Ureter (tissue), 1 donor: ENCODE data around the gene PABPN1. TPM values are rescaled to one million over a fixed set of nuclear protein-coding genes. Genes with fewer than 3 reads are reported as not detected.
"Not testable (repeated sequence)": the region's sequence is repeated elsewhere in the genome, so short reads cannot be mapped to it uniquely, and the experiment has no call there.

Experiments
- DNase-seq: peaks from one replicate; pipeline ENCODE4 v3.0.0-alpha.2; 2020; ENCODE audit warnings: low spot score
- total RNA-seq: library from RNA; stranded (reverse); gene quantifications from one replicate; pipeline ENCODE4 v1.2.4, GENCODE V29; 2023
- donor health status: DM: yes; HTN: yes; CAD: no.

The PABPN1 gene, protein sequence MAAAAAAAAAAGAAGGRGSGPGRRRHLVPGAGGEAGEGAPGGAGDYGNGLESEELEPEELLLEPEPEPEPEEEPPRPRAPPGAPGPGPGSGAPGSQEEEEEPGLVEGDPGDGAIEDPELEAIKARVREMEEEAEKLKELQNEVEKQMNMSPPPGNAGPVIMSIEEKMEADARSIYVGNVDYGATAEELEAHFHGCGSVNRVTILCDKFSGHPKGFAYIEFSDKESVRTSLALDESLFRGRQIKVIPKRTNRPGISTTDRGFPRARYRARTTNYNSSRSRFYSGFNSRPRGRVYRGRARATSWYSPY
- 178 TPM for total RNA-seq

DNA sequence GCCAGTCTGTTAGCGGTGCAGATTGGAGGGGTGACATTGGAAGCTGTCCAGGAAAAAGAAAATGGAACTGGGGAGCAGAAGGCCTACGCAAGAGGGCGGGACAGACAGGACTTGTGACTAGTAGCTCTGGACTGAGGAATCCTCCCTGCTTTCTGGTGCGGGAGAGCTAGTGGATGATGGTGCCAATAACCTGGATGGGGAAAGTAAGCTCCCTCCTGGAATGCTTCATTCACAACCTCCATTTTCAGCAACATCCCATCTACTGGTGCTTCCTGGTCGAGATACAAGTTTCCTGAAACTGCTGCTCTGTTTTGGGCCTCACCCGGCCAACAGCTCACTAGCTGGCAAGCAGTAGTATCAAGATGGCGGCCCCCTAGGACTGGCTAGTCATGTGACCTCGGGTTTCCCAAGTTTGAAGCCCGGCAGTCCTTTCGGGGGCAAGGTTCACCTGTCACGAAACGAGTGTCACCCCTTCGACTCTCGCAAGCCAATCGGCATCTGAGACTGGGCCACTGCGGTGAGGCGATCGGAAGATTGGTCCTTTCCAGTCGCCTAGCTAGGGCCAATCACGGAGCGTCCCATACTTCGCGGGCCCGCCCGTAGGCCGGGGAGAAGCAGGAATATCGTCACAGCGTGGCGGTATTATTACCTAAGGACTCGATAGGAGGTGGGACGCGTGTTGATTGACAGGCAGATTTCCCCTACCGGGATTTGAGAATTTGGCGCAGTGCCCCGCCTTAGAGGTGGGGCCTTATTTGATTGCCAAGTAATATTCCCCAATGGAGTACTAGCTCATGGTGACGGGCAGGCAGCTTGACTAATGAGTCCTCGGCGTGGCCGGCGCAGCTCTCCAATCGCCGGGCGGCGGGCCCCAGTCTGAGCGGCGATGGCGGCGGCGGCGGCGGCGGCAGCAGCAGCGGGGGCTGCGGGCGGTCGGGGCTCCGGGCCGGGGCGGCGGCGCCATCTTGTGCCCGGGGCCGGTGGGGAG, at the start of gene PABPN1:
TSS of gene PABPN1 (plus strand) at position 874 of the 988 bp plus-strand sequence. CDS start at position 887, 13 bp downstream.
- peak; percentile 99 for DNase-seq

DNA sequence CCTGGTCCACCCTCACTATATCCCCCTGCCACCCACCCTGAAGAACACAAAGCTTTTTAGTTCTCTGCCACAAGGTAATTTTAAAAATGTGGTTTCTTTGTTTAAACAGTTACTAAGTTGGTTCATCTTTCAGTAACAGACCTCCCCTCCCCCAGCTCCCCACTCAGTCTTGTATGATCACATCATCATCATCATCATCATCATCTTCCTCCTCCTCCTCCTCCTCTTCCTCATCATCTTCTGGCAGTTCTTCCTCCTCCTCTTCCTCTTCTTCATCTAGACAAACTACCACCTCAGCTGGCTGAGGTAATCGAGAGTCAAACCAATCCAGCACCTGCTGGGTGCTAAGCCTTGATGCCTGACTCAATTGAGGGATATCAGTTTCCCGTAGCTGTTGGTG, 45.8 kb upstream of the PABPN1 start:
- DNase-seq, result no peak

DNA sequence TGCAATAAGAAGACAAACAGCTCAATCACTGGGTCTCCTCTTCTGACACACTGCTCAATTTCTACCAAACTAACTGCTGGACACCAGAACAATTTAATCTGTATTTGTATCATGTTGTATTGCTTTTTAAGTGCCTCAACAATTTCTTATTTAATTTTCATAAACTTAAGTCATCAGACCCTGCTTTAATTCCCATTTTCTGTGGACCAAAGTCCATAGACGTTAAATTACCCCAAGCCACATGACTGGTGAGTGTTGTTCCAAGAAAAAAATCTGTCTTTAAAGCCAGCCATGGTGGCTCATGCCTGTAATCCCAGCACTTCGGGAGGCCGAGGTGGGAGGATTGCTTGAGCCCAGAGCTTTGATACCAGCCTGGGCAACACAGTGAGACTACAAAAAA, 44.1 kb upstream of the PABPN1 start:
- no peak for DNase-seq

DNA sequence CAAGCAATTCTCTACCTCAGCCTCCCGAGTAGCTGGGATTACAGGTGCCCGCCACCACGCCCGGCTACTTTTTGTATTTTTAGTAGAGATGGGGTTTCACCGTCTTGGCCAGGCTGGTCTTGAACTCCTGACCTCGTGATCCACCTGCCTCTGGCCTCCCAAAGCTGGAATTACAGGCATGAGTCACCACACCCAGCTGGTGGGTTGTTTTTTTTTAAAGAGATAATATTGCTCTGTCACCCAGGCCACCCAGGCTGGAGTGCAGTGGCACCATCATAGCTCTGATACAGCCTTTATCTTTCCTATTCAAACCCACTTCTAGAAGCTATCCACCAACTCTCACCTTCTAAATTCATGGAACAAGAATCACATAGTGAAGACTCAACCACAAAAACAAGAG, 43.3 kb upstream of the PABPN1 start:
- DNase-seq, result not testable (repeated sequence)

DNA sequence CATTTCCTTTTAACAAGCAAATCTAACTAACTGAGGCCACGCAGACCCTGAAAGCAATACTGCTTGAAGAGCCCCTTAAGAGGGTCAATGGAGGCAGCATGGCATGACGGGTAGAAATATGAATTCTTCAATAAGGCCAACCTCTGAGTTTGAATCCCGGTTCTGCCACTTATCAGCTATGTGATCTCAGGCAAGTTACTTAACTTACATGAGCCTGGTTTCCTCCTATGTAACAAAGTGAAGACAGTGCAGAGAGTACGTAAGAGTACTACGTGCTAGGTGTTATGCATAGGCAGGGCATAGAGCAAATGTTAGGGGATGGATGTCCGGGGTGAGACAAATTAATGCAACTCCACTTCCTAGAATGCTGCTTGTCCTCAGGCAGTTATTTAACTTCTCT, 40.0 kb upstream of the PABPN1 start:
- no peak for DNase-seq

DNA sequence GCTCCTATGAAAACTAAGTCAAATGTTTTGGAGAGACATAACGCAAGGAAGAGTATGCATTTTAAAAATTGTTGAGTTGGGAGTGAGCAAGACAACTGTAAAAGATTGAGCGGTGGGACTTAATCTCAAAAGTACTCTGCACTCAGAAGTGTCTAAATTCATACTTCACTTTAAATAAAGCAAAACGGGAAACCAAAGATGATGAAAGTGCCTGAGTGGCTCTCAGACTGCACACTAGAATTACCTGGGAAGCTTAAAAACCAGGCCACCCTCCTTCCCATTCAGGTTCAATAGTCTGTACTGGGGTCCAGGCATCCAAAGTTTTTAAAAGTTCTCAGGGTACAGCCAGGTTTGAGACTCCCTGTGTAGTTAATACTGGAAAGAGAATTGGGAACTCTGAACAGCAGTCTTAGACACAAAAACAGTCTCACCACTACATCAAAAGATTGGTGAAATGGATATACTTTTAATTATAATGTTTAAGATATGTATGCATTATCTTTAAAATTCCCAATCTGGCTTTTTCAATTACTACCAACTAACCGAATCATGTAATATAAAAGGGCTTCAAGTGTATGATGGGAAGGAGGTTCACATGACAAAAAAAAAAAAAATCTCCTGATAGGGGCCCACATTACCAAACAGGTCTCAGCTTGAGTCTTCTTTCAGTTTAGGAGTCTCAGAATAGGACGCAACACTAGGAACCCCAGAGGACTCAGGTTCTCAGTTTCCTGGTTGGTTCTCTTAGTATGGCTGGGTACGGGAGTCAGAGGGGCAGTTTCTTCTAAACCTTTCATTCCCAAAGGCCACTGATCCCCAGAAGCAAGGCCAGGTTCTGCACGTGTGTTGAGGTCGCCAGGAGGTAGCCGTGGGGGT, 36.4 kb upstream of the PABPN1 start:
- no peak for DNase-seq

DNA sequence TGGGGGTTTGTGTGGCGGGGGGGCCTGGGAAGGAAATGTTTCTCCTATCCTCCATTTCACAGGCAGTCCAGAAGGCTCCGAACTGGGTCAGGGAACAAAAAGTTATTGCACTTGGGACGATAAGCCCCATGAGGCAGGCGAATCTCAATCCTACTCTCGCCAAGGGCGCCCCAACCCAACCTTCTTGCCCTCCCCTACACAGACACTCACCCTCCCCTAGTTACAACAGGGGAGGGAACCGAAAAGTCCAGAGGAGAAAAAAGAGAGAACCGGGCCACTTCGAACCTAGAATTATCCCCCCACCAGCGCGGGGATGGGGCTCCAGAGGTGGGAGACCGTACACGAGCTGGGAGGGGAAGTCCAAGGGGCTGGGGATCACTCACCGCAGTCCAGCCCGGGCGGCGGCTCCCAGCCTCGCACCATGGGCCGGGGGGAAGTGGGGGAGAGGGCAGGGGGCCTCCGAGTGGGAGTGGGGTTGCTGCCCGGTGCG, 35.7 kb upstream of the PABPN1 start:
- no peak for DNase-seq

DNA sequence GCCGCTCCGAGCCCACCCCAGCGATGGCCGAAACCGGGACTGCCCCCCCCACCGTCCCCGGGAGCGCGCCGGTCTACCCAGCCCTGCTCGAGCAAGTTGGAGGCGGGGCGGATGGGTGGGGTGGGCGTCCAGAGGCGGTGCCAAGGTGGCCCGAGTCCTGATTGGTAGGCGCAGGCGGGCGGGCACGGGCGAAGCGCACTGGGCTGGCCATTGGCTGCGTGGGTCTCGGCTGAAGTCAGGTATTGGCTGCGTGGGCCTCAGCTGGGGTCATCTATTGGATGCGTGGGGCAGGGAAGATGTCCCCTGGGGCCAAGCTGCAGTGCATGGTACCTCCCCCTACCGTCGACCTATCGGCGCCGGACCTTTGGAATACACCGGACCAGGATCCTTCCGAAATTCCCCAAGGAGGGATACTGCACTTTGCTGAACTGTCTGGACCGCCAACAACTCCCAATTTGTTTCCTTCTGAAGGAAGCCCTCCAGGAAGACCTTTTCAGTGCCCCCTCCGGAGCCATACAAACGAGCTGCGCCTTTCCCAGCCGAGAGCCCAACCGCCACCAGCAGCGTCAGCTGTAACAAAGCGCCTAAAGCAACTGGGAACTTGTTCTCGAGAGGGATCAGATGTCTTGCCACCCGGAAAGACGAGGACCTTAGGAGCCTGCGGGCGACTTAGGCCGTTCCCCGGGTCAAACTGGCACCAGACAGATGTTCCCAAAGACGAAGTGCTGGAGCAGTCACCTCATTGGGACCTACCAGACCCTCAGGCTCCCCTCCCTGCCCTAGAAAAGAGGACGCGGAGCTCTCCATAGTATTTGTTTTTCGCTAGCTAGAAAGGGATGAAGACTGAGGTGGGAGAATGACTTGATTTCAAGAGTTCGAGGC, 35.0 kb upstream of the PABPN1 start, which contains the start of gene HOMEZ:
TSS of gene HOMEZ (minus strand) at position 113 of the 882 bp plus-strand sequence. CDS start 180 bp downstream, outside the sequence.
- DNase-seq, result peak; percentile 99

DNA sequence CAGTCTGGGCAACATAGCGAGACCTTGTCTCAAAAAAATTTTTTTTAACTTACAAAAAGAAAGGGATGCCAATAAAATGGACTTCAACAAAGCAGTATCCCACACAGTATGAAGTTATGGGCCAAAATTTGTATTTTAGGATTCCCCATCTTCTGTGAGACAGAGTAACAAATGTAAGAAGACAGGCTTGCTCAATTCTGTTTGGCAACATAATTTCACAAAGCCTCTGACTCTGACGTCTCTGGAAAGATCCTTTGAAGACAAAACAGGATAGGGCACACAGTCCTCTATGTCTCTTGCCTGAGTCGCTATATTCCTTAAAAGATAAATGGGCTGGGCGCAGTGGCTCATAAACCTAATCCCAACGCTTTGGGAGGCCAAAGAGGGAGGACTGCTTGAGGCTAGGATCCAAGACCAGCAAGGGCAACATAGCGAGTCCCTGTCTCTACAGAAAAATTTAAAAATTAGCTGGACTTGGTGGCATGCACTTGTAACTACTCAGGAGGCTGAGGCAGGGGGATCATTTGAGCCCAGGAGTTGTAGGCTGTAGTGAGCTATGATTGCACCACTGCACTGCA, 34.3 kb upstream of the PABPN1 start:
- DNase-seq, result no peak

DNA sequence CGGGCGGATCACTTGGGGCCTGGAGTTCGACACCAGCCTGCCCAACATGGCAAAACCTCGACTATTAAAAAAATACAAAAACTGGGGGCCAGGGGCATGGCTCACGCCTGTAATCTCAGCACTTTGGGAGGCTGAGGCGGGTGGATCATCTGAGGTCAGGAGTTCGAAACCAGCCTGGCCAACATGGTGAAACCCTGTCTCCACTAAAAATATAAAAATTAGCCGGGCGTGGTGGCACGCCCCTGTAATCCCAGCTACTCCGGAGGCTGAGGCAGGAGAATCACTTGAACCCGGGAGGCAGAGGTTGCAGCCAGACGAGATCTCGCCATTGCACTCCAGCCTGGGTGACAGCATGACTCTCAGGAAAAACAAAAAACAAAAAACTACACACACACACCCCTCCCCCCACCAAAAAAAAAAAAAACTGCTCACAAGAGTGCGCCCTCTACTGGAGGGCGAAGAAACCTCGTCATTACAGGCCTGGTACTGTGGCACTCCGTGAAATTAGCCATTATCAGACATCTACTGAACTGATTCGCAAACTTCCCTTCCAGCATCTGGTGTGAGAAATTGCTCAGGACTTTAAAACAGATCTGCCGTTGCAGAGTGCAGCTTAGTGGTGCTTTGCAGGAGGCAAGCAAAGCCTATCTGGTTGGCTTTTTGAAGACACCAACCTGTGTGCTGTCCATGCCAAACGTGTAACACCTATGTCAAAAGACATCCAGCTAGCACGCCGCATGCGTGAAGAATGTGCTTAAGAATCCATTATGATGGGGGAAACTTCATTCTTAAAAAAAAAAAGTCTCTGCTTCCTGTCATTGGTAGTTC, 26.3 kb upstream of the PABPN1 start:
- DNase-seq, result no peak

DNA sequence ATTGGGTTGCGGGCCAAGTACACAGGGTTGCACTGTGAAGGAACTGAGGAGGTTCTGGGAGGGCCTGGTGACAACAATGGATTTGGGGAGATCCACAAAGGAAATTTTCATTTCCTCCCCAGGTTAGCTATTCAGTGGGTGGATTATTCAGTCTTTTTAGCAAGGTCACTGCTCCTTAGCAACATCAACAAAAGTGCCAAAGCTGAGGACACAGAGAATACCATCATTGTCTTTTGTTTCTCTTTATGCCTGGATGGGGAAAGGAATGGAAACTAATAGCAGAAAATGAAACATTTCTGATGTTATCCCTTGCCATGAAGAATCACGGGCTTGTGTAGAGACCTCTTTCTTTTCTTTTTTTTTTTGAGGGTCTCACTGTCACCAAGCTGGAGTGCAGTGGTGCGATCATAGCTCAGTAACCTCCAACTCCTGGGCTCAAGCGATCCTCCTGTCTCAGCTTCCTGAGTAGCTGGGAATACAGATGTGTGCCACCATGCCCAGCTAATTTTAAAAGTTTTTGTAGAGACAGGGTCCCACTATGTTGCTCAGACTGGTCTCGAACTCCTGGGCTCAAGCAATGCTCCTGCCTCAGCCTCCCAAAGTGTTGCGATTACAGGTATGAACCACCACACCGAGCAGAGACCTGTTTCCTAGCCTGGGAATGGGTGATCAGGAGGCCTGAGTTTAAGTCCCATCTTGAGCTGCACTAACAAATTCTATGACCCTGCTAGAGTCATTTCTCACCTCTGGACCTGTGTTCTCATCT, 25.1 kb upstream of the PABPN1 start:
- no peak for DNase-seq

DNA sequence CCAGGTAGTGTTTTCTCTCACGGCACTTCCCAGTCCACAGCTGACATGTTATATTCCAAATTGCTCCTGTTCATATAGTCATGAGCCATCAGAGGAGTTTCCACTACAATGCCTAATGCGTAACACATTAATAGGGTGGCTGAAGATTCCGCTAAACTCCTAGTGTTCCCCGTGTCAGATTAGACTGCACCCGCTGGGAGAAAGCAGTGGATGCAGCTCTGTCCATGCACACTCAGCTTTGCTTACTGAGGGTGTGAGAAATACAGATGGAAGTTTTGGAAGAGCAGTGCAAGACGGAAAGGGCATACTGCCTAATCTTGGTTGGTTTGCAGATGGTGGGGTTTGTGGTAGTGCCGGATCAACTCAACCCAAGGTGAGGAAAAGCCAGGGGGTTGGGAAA, 24.2 kb upstream of the PABPN1 start:
- DNase-seq, result no peak

DNA sequence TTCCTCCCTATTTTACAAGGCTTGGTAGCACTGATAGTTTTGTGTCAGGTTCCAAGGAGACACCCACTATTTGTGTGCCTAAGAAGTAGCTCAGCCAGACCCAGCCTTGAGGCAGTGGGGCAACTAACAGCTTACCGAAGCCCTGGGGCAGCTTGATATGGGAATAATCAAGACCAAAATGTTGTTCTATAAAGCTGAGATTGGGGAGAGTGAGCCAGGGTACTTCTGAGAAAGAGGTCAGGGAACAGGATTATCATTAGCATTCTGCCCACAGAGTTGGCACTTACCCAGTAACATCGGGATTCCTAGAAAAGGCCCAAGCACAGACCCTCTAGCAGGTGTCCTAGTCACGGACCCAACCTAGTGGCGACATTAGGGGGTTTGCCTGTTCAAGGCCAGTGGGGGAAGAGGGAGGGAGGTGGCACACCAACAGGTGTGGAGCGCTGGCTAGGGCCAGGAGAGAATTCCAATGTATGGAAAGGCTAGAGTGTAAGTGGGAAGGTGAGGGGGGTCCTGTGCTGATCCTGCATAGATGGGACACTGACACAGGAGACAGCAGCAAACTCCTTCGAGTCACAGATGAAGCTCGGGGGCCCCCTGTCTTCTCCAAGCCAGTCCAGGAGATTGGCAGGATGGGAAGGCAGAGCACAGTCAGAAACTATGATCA, 23.5 kb upstream of the PABPN1 start:
- no peak for DNase-seq

DNA sequence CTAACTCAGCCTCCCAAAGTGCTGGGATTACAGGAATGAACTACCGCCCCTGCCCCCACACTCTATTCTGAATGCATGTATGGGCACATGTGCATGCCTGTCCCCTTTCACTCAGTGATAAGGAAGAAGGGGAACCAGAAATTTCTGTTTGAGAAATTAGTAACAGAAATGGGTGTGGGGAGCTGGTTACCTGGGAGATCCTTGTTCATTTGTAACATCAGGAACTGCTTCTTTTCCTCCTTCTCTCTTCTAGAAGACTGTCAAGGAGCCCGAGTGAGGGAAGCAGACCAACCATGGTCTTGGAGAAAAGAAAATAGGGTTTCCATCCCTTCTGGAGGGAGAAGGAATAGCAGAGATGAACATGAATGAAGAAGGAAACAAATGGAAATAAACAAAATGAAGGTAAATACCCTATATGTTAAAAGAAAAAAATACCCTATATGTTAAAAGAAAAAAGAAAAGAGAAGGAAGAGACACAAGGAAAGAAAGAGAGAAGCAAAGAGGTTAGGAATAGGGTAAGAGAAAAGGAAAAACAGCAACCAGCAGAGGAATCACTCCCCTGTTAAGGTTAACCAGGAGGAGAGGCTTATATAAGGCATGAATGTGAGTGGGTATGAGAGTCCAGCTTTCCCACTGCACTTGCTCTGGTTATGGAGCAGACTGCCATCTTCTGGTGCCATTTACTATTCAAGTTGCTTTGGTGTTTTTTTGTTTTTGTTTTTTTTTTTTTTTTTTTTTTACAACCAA, 21.9 kb upstream of the PABPN1 start:
- peak; percentile 77 for DNase-seq

DNA sequence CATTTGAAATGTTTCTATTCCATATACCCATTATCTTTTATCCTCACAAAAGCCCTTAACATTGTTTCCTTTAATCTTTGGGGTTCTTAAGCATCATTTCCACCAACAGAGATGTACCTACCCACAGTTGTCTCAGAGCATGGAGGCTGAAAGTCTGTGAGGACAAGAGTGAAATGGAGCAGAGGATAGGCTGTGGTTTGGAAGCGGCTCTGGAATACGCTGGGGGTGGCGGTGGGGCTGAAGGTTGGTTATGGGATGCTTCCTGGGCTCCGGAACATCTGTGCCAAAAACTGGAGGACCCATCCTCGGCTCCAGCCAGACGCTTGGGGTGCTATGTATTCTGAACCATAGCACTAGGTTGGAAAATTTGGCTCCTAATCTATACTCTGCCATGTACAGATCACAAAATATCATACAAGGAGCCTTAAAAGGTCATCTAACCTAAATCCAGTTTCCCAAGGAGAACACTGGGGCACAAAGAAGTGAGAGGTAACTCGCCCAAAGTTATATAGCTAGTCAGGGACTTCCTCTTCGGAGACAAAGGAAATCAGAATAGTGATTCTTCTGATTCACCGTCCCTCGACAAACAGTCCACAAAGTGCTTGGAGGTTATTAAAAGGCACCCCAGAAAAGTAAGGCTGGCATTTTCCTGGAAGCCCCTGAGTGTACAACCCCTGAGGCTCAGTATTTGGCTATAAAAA, 21.1 kb upstream of the PABPN1 start:
- no peak for DNase-seq

DNA sequence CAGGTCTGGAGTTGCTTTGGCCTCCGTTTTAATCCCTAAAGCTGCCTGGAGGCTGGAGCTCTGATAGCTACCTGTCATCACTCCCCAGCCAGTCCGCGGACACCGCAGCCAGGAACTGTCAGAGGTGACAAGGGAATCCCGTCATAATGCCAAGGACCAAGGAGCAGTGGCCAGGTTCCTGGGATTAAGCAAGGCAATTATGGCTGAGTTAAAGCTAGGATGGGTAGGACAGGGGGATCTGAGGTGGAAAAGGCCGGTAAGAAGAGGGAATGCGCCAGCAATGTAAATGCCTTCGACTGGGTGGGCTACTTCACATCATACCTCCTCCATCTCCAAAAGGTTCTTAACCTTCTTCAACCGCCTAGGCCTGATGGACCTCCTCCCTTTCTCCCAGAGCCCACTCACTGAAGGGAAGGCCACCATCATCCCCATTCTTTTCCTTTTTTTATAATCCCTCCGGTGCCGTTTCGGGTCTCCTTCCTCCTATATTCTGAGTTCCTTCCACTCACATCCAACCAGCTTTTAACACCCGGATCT, 20.5 kb upstream of the PABPN1 start:
- no peak for DNase-seq
